Type B pancreatic cell (in vitro differentiated cells): ENCODE measurements around the gene CORO2A. TPM values are rescaled to one million over a fixed set of nuclear protein-coding genes. Genes with fewer than 3 reads are reported as not detected.

ENCODE experiments used
- DNase-seq: peaks from one replicate; pipeline ENCODE4 v3.0.0; 2021; ENCODE audit warnings: mixed read lengths; ENCODE audit not compliant: unreplicated experiment; ENCODE audit errors: extremely low spot score
- H3K27ac Mint-ChIP-seq: 2 replicates; pipeline ENCODE4 v1.8.0; 2021; ENCODE audit warnings: mild to moderate bottlenecking, mixed read lengths
- H3K27me3 Mint-ChIP-seq: 2 replicates; pipeline ENCODE4 v1.8.0; 2021; ENCODE audit warnings: mixed read lengths
- H3K36me3 Mint-ChIP-seq: 2 replicates; pipeline ENCODE4 v1.8.0; 2021; ENCODE audit warnings: mixed read lengths
- H3K4me1 Mint-ChIP-seq: one replicate; pipeline ENCODE4 v1.8.0; 2021; ENCODE audit warnings: mixed read lengths; ENCODE audit not compliant: unreplicated experiment
- H3K4me3 Mint-ChIP-seq: 2 replicates; pipeline ENCODE4 v1.8.0; 2021; ENCODE audit warnings: mild to moderate bottlenecking, mixed read lengths
- H3K9me3 Mint-ChIP-seq: 2 replicates; pipeline ENCODE4 v1.8.0; 2021; ENCODE audit warnings: mixed read lengths
- total RNA-seq: library from RNA; stranded (reverse); gene quantifications from 2 replicates; pipeline ENCODE4 v1.2.1, GENCODE V29; 2021; ENCODE audit warnings: low replicate concordance
- TF ChIP-seq, protein P1 (sequence below): fragments of 200-600 bp; sonication (generic); conservative IDR thresholded peaks from 2 replicates; pipeline ENCODE4 v1.5.0; 2021; ENCODE audit warnings: antibody characterized with exemption, mild to moderate bottlenecking

Gene CORO2A
- total RNA-seq, 1 donor from 2014 or later, result 9.9 TPM

DNA sequence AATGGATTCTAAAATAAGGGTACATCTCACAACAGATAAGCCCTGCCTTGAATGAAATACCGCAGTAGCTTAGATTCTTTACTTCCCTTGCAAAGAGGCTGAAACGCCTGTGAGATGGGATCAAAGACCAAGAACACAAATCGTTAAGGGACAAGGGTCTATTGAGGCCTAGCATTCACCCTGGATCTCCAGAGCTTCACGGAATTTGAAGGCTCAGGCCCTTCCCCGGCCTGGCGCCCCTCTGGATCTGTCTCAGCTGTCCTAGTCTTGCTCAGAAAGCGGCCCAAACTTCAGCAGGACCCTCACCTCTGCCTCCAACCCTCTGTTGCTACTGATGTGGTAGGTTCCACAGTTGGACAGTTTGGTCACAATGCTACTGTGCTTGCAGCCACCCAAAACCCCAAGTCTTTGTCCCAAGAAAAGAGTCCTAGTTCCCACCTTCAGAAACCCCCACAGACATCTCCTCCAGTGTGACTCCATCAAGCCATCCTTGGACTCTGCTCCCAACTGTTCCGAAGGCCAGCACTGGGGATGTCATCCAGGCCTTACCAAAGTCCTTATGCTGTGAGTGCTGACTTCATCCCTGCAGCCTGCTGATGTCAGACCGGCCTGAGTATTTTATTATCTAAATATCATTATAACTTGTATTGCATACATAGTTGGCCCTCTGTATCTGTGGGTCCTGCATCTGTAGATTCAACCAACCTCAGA is 9.4 kb downstream of the CORO2A start:
- Mint-ChIP-seq H3K4me1 (peaks cover 4% of the 10 kb centered on the region), H3K4me3 (no peak overlapping the region), H3K9me3 (no peaks in the 10 kb centered on the region), H3K27ac (peak overlapping the region; percentile 23), H3K27me3 (no peaks in the 10 kb centered on the region), H3K36me3 (no peaks in the 10 kb centered on the region)
- no peak for DNase-seq
- TF ChIP-seq, protein P1, sequence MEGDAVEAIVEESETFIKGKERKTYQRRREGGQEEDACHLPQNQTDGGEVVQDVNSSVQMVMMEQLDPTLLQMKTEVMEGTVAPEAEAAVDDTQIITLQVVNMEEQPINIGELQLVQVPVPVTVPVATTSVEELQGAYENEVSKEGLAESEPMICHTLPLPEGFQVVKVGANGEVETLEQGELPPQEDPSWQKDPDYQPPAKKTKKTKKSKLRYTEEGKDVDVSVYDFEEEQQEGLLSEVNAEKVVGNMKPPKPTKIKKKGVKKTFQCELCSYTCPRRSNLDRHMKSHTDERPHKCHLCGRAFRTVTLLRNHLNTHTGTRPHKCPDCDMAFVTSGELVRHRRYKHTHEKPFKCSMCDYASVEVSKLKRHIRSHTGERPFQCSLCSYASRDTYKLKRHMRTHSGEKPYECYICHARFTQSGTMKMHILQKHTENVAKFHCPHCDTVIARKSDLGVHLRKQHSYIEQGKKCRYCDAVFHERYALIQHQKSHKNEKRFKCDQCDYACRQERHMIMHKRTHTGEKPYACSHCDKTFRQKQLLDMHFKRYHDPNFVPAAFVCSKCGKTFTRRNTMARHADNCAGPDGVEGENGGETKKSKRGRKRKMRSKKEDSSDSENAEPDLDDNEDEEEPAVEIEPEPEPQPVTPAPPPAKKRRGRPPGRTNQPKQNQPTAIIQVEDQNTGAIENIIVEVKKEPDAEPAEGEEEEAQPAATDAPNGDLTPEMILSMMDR, result no peak

DNA sequence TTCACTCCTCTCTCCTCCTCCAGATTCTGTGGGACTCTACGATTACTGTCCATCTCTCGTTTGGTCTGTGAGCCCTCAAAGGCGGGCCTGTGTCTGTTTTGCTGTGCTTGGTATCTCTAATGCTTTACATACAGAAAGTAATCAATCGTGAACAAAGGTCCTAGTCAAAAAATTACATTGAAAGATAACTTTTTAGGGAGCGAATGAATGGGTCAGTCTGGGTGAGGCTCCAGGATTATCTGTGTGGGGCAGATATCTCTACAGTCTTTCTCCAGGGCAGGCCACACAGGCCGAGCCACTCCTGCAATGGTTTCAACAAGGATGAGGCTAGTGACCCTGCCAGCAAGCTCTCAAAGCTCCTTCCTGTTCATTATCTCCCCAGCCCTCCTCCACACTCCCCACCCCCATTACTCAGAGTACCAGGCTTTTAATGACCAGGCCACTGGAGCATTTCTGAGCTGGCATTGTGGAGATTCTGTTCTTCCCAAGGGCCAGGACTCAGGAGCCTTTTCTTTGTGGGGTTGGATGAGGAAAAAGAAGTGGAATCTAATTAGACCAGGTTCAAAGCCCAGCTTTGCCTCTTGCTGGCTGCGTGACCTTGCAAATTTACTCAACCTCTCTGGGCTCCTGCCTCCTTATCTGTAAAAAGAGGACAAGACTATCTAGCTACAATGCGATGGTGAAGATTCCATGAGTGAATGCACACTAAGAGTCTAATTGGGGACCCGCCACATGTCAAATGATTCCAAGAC is 10.2 kb downstream of the CORO2A start:
- Mint-ChIP-seq H3K27ac (peak overlapping the region; percentile 23), H3K36me3 (no peaks in the 10 kb centered on the region), H3K27me3 (no peaks in the 10 kb centered on the region), H3K4me3 (no peak overlapping the region), H3K4me1 (peaks cover 4% of the 10 kb centered on the region), H3K9me3 (no peaks in the 10 kb centered on the region)
- DNase-seq, result no peak
- TF ChIP-seq, protein P1, result no peak

DNA sequence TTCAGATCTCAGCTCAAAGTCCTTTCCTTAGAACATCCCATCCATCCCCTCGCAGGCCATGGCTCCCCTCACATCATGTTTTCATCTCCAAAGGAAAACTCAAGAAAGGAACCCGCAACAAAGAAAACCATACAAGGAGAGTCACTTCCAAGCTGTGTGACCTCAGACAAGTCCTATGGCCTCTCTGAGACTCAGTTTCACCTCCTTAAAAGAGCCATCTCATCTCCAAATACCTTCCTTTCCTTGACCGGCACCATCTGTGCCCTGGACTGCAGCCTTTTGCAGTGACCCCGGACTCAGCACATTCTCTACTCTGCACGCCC is 10.7 kb downstream of the CORO2A start:
- DNase-seq, result no peak
- TF ChIP-seq, protein P1, result no peak
- Mint-ChIP-seq H3K4me3 (no peak overlapping the region), H3K9me3 (no peaks in the 10 kb centered on the region), H3K27ac (no peak overlapping the region), H3K27me3 (no peaks in the 10 kb centered on the region), H3K4me1 (peaks cover 4% of the 10 kb centered on the region), H3K36me3 (no peaks in the 10 kb centered on the region)

DNA sequence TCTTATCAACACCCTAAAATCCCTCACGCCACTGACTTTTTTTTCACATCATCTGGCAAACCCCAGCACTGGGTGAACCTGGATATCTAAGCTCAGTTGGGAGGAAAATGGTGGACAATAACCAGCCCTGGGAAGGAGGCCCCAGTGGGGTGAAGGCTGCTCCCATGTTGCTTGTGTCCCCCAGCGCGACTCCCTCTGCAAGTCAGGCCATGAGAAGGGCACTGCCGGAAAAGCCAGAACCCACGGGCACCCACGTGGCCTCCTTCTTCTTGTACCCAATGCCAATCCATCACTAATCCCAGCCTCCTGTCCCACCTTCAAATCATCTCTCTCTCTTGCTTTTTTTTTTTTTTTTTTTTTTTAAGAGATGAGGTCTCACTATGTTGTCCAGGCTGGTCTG is 11.4 kb downstream of the CORO2A start:
- H3K4me3 Mint-ChIP-seq, result no peak overlapping the region
- peaks cover 4% of the 10 kb centered on the region for H3K4me1 Mint-ChIP-seq
- H3K36me3 Mint-ChIP-seq, result no peaks in the 10 kb centered on the region
- H3K27me3 Mint-ChIP-seq, result no peaks in the 10 kb centered on the region
- H3K9me3 Mint-ChIP-seq, result no peaks in the 10 kb centered on the region
- TF ChIP-seq, protein P1, result no peak
- no peak for DNase-seq
- no peak overlapping the region for H3K27ac Mint-ChIP-seq

DNA sequence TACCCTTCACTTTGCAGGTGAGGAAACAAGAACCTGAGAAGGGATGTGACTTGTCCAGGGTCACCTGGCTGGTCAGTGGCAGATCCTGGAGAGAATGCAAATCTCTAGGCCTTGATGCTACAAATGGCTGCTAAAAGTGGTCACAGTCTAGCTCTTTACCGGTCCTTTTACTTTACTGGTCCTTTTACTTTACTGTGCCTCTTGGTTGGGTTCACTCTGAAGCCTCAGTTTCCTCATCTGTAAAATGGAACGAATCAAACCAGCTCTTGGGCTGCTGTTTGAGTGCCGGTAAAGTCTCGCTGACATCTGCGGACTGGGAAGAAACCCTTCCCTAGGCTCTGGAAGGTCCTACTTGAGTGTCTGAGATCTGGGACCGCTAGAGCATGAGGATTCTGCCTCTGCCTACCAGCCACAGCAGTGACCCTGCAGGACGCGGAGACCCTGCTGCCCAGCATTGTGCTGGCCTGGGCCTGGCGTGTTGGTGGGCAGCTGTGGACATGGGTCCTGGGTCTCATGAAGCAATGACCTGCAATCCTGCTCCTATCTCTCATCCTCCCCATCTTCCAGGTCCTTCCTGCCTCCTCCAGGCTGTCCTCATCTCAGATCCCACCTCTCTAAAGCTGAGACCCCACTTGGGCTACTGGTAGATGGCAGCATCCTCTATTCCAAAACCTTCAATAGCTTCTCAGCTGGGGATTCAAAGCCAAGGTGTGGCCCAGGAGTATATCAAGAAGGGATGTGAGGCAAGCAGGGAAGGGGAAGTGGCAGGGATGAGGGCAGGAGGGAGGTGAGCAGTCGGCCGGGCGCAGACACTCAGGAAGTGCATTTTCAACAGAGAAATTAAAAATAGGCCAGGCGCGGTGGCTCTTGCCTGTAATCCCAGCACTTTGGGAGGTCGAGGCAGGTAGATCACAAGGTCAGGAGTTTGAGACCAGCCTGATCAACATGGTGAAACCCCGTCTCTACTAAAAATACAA is 13.3 kb downstream of the CORO2A start:
- TF ChIP-seq, protein P1, result no peak
- no peaks in the 10 kb centered on the region for H3K27me3 Mint-ChIP-seq
- no peak overlapping the region for H3K4me3 Mint-ChIP-seq
- DNase-seq, result no peak
- H3K27ac Mint-ChIP-seq, result no peak overlapping the region
- peaks cover 14% of the 10 kb centered on the region for H3K4me1 Mint-ChIP-seq
- no peaks in the 10 kb centered on the region for H3K36me3 Mint-ChIP-seq
- no peaks in the 10 kb centered on the region for H3K9me3 Mint-ChIP-seq
